ENCODE data around the gene IQCB1. TPM values are rescaled to one million over a fixed set of nuclear protein-coding genes. Genes with fewer than 3 reads are reported as not detected.
A peak's percentile ranks its signal among the peaks of the same experiment; 100 is the strongest.

The IQCB1 gene
- total RNA-seq, 3 donors from 2014 or later (not counting 1 experiment from before 2014, with no cell fraction given) = 42.6 to 44.3 (median 42.6) TPM

DNA sequence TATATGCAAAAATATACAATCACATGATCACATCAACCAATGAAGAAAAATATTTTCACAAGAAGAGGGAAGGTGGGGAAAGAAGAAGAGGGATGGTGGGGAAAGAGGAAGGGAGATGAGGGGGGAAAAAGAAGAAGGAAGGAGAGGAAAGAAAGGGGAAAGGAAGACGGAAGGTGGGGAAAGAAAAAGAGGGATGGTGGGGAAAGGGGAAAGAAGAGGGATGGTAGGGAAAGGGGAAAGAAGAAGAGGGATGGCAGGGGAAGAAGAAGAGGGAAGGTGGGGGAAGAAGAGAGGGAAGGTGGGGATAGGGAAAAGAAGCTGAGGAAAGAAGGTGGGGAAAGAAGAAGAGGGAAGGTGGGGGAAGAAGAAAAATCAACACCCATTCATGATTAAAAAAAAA, 82.1 kb downstream of the IQCB1 start:
- Histone ChIP-seq H3K36me3 (ENCODE audit: control insufficient read depth, insufficient read depth, low read length) (no peaks in the 10 kb centered on the region), H3K4me3 (ENCODE audit: low read length) (no peak overlapping the region), H3K27me3 (ENCODE audit: control insufficient read depth, insufficient read depth, low read length) (no peaks in the 10 kb centered on the region), H3K27ac (ENCODE audit: low read length) (no peak overlapping the region), H3K9me3 (ENCODE audit: control insufficient read depth, insufficient read depth, low read length) (no peaks in the 10 kb centered on the region), H3K4me1 (ENCODE audit: control insufficient read depth, insufficient read depth, low read length) (peaks cover 12% of the 10 kb centered on the region)
- TF ChIP-seq, protein P1, sequence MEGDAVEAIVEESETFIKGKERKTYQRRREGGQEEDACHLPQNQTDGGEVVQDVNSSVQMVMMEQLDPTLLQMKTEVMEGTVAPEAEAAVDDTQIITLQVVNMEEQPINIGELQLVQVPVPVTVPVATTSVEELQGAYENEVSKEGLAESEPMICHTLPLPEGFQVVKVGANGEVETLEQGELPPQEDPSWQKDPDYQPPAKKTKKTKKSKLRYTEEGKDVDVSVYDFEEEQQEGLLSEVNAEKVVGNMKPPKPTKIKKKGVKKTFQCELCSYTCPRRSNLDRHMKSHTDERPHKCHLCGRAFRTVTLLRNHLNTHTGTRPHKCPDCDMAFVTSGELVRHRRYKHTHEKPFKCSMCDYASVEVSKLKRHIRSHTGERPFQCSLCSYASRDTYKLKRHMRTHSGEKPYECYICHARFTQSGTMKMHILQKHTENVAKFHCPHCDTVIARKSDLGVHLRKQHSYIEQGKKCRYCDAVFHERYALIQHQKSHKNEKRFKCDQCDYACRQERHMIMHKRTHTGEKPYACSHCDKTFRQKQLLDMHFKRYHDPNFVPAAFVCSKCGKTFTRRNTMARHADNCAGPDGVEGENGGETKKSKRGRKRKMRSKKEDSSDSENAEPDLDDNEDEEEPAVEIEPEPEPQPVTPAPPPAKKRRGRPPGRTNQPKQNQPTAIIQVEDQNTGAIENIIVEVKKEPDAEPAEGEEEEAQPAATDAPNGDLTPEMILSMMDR (IDR thresholded peaks at IDR 0.05) = no peak
- no peaks in the 10 kb centered on the region for H3K9me3 Mint-ChIP-seq
- ATAC-seq (no peak), DNase-seq (no peak)
- no peak overlapping the region for H3K27ac Mint-ChIP-seq
- 81% methylated on average over 1 of the region's 1 CpG for WGBS (ENCODE audit: insufficient coverage)
- peaks cover 17 to 24% of the 10 kb centered on the region in 2 donors for H3K27me3 Mint-ChIP-seq (ENCODE audit: low read depth in 2 of 2)
- H3K4me3 Mint-ChIP-seq = no peak overlapping the region
- no peaks in the 10 kb centered on the region for H3K36me3 Mint-ChIP-seq
- intact Hi-C loops (cut with micrococcal nuclease) = no loop called here
- no peaks in the 10 kb centered on the region for H3K4me1 Mint-ChIP-seq

DNA sequence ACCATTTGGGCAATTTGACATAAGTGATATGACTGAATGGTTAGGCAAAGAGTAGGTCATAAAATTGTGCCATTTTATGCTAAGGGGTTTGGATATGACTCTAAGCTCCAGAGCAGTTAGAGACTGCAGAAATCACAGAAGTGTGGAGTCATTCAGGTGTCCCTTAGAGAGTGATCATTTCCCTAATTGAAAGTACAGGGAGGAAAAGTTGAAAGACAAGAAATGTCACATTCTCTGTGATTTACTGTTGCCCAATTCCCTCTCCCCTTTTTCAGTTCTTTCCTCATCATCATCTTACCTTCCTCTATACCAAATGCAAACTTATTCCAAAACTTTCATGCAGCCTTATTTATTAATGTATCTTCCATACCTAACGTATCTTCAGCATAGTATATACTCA, 82.6 kb downstream of the IQCB1 start:
- Histone ChIP-seq H3K27me3 (ENCODE audit: control insufficient read depth, insufficient read depth, low read length) (no peaks in the 10 kb centered on the region), H3K27ac (ENCODE audit: low read length) (no peak overlapping the region), H3K4me3 (ENCODE audit: low read length) (no peak overlapping the region), H3K36me3 (ENCODE audit: control insufficient read depth, insufficient read depth, low read length) (no peaks in the 10 kb centered on the region), H3K9me3 (ENCODE audit: control insufficient read depth, insufficient read depth, low read length) (no peaks in the 10 kb centered on the region), H3K4me1 (ENCODE audit: control insufficient read depth, insufficient read depth, low read length) (peaks cover 12% of the 10 kb centered on the region)
- Mint-ChIP-seq H3K27ac (no peak overlapping the region), H3K9me3 (no peaks in the 10 kb centered on the region), H3K36me3 (no peaks in the 10 kb centered on the region), H3K27me3 (ENCODE audit: low read depth in 2 of 2) (peaks cover 17 to 24% of the 10 kb centered on the region in 2 donors), H3K4me3 (no peak overlapping the region), H3K4me1 (no peaks in the 10 kb centered on the region)
- ATAC-seq = no peak
- WGBS (ENCODE audit: insufficient coverage) = no CpG with 5 or more reads among the region's 1 CpG
- no peak for DNase-seq
- TF ChIP-seq, protein P1 (IDR thresholded peaks at IDR 0.05) = no peak
- intact Hi-C loops (cut with micrococcal nuclease) = no loop called here

DNA sequence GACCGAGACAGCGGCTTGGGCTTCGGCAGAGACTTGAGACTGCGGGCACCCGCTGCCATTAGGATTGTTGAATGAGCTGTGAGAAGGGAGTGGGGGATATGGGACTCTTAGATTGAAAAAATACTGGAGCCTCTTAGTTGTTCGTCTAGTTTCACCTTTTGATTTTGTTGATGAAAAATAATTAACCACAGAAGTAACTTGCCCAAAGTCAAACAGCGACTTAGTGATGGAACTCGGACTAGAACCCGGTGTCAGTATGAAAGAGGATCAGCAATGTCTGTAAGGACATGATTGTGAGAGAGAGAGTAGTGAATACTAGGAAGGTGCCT, 84.8 kb downstream of the IQCB1 start:
- no peaks in the 10 kb centered on the region for H3K36me3 ChIP-seq (ENCODE audit: control insufficient read depth, insufficient read depth, low read length)
- H3K27me3 ChIP-seq (ENCODE audit: control insufficient read depth, insufficient read depth, low read length) = no peaks in the 10 kb centered on the region
- H3K27ac Mint-ChIP-seq = no peak overlapping the region
- no peak for ATAC-seq
- H3K9me3 Mint-ChIP-seq = no peaks in the 10 kb centered on the region
- H3K9me3 ChIP-seq (ENCODE audit: control insufficient read depth, insufficient read depth, low read length) = no peaks in the 10 kb centered on the region
- H3K4me3 Mint-ChIP-seq = no peak overlapping the region
- H3K27ac ChIP-seq (ENCODE audit: low read length) = peak overlapping the region; percentile 98
- H3K4me3 ChIP-seq (ENCODE audit: low read length) = peak overlapping the region; percentile 92
- no peak for DNase-seq
- peaks cover 12% of the 10 kb centered on the region for H3K4me1 ChIP-seq (ENCODE audit: control insufficient read depth, insufficient read depth, low read length)
- TF ChIP-seq, protein P1 (IDR thresholded peaks at IDR 0.05) = no peak
- H3K36me3 Mint-ChIP-seq = no peaks in the 10 kb centered on the region
- no peaks in the 10 kb centered on the region for H3K4me1 Mint-ChIP-seq
- intact Hi-C loops (cut with micrococcal nuclease) = no loop called here
- H3K27me3 Mint-ChIP-seq (ENCODE audit: low read depth in 2 of 2) = peaks cover 17 to 18% of the 10 kb centered on the region in 2 donors
- WGBS (ENCODE audit: insufficient coverage) = under 1% methylated on average over 9 of the region's 9 CpGs
